NT2/D1 (cell line): ENCODE measurements around the gene CELSR1.

ENCODE experiments used
- SUZ12 ChIP-seq: IDR thresholded peaks from 2 replicates; pipeline ENCODE4 v1.6.1; 2011; ENCODE audit not compliant: insufficient read length, insufficient read depth; ENCODE audit errors: extremely low read depth
- YY1 ChIP-seq: IDR thresholded peaks from 2 replicates; pipeline ENCODE4 v1.6.1; 2011; ENCODE audit not compliant: insufficient read length, insufficient read depth
- ZNF274 ChIP-seq: IDR thresholded peaks from 2 replicates; pipeline ENCODE4 v1.6.1; 2011; ENCODE audit warnings: mild to moderate bottlenecking, low read depth, low read length

DNA sequence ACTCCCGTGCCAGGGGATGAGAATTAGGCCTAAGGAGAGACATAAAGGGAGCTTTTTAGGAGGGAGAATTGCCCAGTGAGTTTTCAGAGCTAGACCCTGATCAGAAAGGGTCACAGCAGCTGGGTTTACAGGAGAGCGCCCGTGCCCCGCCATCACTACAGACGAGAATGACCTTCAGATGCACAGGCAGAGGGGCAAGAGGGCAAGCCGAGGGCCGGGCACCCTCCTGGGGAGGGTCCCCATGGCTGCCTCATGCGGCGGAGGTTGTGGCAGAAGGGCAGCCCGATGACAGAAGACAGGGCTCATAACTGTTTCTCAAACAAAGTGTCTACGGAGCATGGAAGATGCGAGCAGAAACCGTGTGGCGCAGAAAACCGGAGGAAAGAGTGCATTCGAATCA lies 129.7 kb downstream of the CELSR1 start:
- no peak for TF ChIP-seq ZNF274
- no peak for TF ChIP-seq YY1
- TF ChIP-seq SUZ12, result no peak
